ENCODE results near the gene IFT88.

GRCh38 chr13:20592606-20593005, 25.6 kb downstream of the IFT88 start:
- TF ChIP-seq CTCF (conservative IDR thresholded peaks at IDR 0.05; ENCODE audit: low read depth, low read length) (no peak), EZH2 (IDR thresholded peaks at IDR 0.05; ENCODE audit: borderline replicate concordance, low read depth, low read length, poor library complexity, severe bottlenecking) (no peak)
